ENCODE results near the gene BASP1. TPM values are rescaled to one million over a fixed set of nuclear protein-coding genes. Genes with fewer than 3 reads are reported as not detected.

BASP1 gene
- total RNA-seq, 1 donor from 2014 or later: 158 TPM

- H3F3A ChIP-seq (ENCODE audit: low read depth): no peaks in the 10 kb centered on the region
- H3K4me2 ChIP-seq: no peak overlapping the region
- no peaks in the 10 kb centered on the region for H3K4me1 ChIP-seq
- no peak overlapping the region for H3K4me3 ChIP-seq
- no peak for DNase-seq (ENCODE audit: low spot score)
- H4K20me1 ChIP-seq (ENCODE audit: low read depth): no peaks in the 10 kb centered on the region
- no peaks in the 10 kb centered on the region for H3K27me3 ChIP-seq
- H3K36me3 Mint-ChIP-seq: peaks cover 2% of the 10 kb centered on the region
- no peak overlapping the region for H2AFZ ChIP-seq (replicated peaks)
- H3K4me3 Mint-ChIP-seq: no peak overlapping the region
- H3K27ac ChIP-seq: no peak overlapping the region
- no peaks in the 10 kb centered on the region for H3K79me2 ChIP-seq (ENCODE audit: low read depth)
- H3K9me3 Mint-ChIP-seq: peaks cover 2% of the 10 kb centered on the region
- H3K36me3 ChIP-seq: no peaks in the 10 kb centered on the region
- no peak overlapping the region for H3K27ac Mint-ChIP-seq
- no peaks in the 10 kb centered on the region for H3K9me3 ChIP-seq (ENCODE audit: low read depth)
- no peak overlapping the region for H3K9ac ChIP-seq
- H3K27me3 Mint-ChIP-seq (ENCODE audit: insufficient read depth, low read depth): peaks cover 7% of the 10 kb centered on the region
- TF ChIP-seq CTCF (IDR thresholded peaks at IDR 0.05): no peak
- no peak for TF ChIP-seq EZH2 (IDR thresholded peaks at IDR 0.05)
- TF ChIP-seq EZH2phosphoT487 (IDR thresholded peaks at IDR 0.05): no peak
- H3K4me1 Mint-ChIP-seq: peaks cover 26% of the 10 kb centered on the region
Measured at GRCh38 chr5:17185349-17185748, 32.1 kb upstream of the BASP1 start.

GRCh38 chr5:17185773-17186172 is 31.7 kb upstream of the BASP1 start:
- H3K4me3 Mint-ChIP-seq: no peak overlapping the region
- H3K4me2 ChIP-seq: no peak overlapping the region
- H3K9ac ChIP-seq: no peak overlapping the region
- DNase-seq (ENCODE audit: low spot score): no peak
- H3K4me1 ChIP-seq: no peaks in the 10 kb centered on the region
- no peak overlapping the region for H3K27ac ChIP-seq
- peaks cover 2% of the 10 kb centered on the region for H3K36me3 Mint-ChIP-seq
- no peaks in the 10 kb centered on the region for H3K27me3 ChIP-seq
- peaks cover 7% of the 10 kb centered on the region for H3K27me3 Mint-ChIP-seq (ENCODE audit: insufficient read depth, low read depth)
- peaks cover 2% of the 10 kb centered on the region for H3F3A ChIP-seq (ENCODE audit: low read depth)
- no peaks in the 10 kb centered on the region for H3K79me2 ChIP-seq (ENCODE audit: low read depth)
- H2AFZ ChIP-seq (replicated peaks): no peak overlapping the region
- no peaks in the 10 kb centered on the region for H3K36me3 ChIP-seq
- TF ChIP-seq CTCF (IDR thresholded peaks at IDR 0.05) (no peak), EZH2 (IDR thresholded peaks at IDR 0.05) (no peak), EZH2phosphoT487 (IDR thresholded peaks at IDR 0.05) (no peak)
- peaks cover 2% of the 10 kb centered on the region for H3K9me3 Mint-ChIP-seq
- peaks cover 30% of the 10 kb centered on the region for H3K4me1 Mint-ChIP-seq
- no peaks in the 10 kb centered on the region for H3K9me3 ChIP-seq (ENCODE audit: low read depth)
- no peak overlapping the region for H3K4me3 ChIP-seq
- H4K20me1 ChIP-seq (ENCODE audit: low read depth): no peaks in the 10 kb centered on the region
- H3K27ac Mint-ChIP-seq: no peak overlapping the region

- H3K4me2 ChIP-seq: no peak overlapping the region
- peaks cover 2% of the 10 kb centered on the region for H3K36me3 Mint-ChIP-seq
- TF ChIP-seq EZH2 (IDR thresholded peaks at IDR 0.05): no peak
- TF ChIP-seq EZH2phosphoT487 (IDR thresholded peaks at IDR 0.05): no peak
- TF ChIP-seq CTCF (IDR thresholded peaks at IDR 0.05): no peak
- no peak overlapping the region for H3K4me3 ChIP-seq
- H3K27me3 Mint-ChIP-seq (ENCODE audit: insufficient read depth, low read depth): peaks cover 8% of the 10 kb centered on the region
- H3K27me3 ChIP-seq: no peaks in the 10 kb centered on the region
- no peaks in the 10 kb centered on the region for H3K4me1 ChIP-seq
- no peak overlapping the region for H3K4me3 Mint-ChIP-seq
- no peak for DNase-seq (ENCODE audit: low spot score)
- H3K27ac ChIP-seq: no peak overlapping the region
- peaks cover 2% of the 10 kb centered on the region for H3K9me3 Mint-ChIP-seq
- no peaks in the 10 kb centered on the region for H3K36me3 ChIP-seq
- no peaks in the 10 kb centered on the region for H4K20me1 ChIP-seq (ENCODE audit: low read depth)
- no peaks in the 10 kb centered on the region for H3K9me3 ChIP-seq (ENCODE audit: low read depth)
- no peak overlapping the region for H3K27ac Mint-ChIP-seq
- H3K4me1 Mint-ChIP-seq: peaks cover 32% of the 10 kb centered on the region
- H3K9ac ChIP-seq: no peak overlapping the region
- peaks cover 7% of the 10 kb centered on the region for H3F3A ChIP-seq (ENCODE audit: low read depth)
- H2AFZ ChIP-seq (replicated peaks): no peak overlapping the region
- H3K79me2 ChIP-seq (ENCODE audit: low read depth): no peaks in the 10 kb centered on the region
Measured at GRCh38 chr5:17186256-17186655, 31.2 kb upstream of the BASP1 start.
